ENCODE measurements around the gene JPH4. TPM values are rescaled to one million over a fixed set of nuclear protein-coding genes. Genes with fewer than 3 reads are reported as not detected.

JPH4 gene
- total and polyA plus RNA-seq, 2 donors (not counting 3 experiments of a cell fraction or from before 2014, with no cell fraction given), result 0.06 TPM; not detected in 1

- TF ChIP-seq MYC (IDR thresholded peaks at IDR 0.05; ENCODE audit: low read depth, low read length) (no peak), GATA2 (IDR thresholded peaks at IDR 0.05; ENCODE audit: insufficient read depth, insufficient read length, low read depth, low read length) (no peak), POLR2AphosphoS5 (IDR thresholded peaks at IDR 0.05; ENCODE audit: insufficient read depth, low read depth, low read length) (no peak), FOS (IDR thresholded peaks at IDR 0.05; ENCODE audit: borderline replicate concordance, insufficient read depth, low read length) (no peak), POLR2A (IDR thresholded peaks at IDR 0.05; ENCODE audit: low read depth, low read length) (no peak), EZH2 (IDR thresholded peaks at IDR 0.05; ENCODE audit: borderline replicate concordance, low read depth, low read length, severe bottlenecking) (no peak), JUN (IDR thresholded peaks at IDR 0.05; ENCODE audit: borderline replicate concordance, insufficient read depth, insufficient read length, low read depth) (no peak), CTCF (IDR thresholded peaks at IDR 0.05; ENCODE audit: extremely low read depth in 1 of 2, insufficient read depth in 1 of 2, low read depth in 1 of 2, low read length in 2 of 2) (no peak)
- TF ChIP-seq, protein P1, sequence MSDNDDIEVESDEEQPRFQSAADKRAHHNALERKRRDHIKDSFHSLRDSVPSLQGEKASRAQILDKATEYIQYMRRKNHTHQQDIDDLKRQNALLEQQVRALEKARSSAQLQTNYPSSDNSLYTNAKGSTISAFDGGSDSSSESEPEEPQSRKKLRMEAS (IDR thresholded peaks at IDR 0.05; ENCODE audit: insufficient read depth, insufficient read length), result no peak
- Histone ChIP-seq H3K4me2 (ENCODE audit: insufficient read depth, low read length) (no peak overlapping the region), H3K27ac (ENCODE audit: insufficient read depth, low read depth, low read length) (no peak overlapping the region), H3K27me3 (ENCODE audit: control insufficient read depth in 2 of 2, insufficient read depth in 2 of 2, low read length in 2 of 2) (no peaks in the 10 kb centered on the region), H3K79me2 (ENCODE audit: control insufficient read depth, insufficient read depth, low read length) (no peaks in the 10 kb centered on the region), H4K20me1 (replicated peaks; ENCODE audit: control insufficient read depth, extremely low read depth, insufficient read depth, low read length) (no peaks in the 10 kb centered on the region), H3K4me1 (ENCODE audit: control insufficient read depth, extremely low read depth, insufficient read depth, low read length) (no peaks in the 10 kb centered on the region), H3K4me3 (replicated peaks in 1 of 3; ENCODE audit: insufficient read depth in 1 of 3, low read depth in 1 of 3, low read length in 3 of 3) (no peak overlapping the region), H3K9me3 (replicated peaks; ENCODE audit: control insufficient read depth, insufficient read depth, low read length) (no peaks in the 10 kb centered on the region), H3K36me3 (ENCODE audit: control insufficient read depth in 2 of 2, extremely low read depth in 1 of 2, insufficient read depth in 2 of 2, low read length in 2 of 2) (no peaks in the 10 kb centered on the region), H3K9me1 (replicated peaks; ENCODE audit: control insufficient read depth, extremely low read depth, insufficient read depth, low read length) (no peaks in the 10 kb centered on the region), H2AFZ (ENCODE audit: low read depth, low read length) (no peak overlapping the region), H3K9ac (replicated peaks; ENCODE audit: extremely low read depth, insufficient read depth, low read length) (no peak overlapping the region)
- ChIA-PET CTCF (no interaction called here), POLR2A (no interaction called here)
- no TSS peak for BruUV-seq (replicated peaks)
- intact Hi-C loops (cut with micrococcal nuclease) (no loop called here), dilution Hi-C loops (cut with MboI; ENCODE audit: extremely low pct_ligation_motif_present, low sequenced_read_pairs) (no loop called here)
- no peak for DNase-seq (ENCODE audit: low read depth, low spot score)
- no peak for FAIRE-seq
Measured at GRCh38 chr14:23533652-23534435, 44.7 kb downstream of the JPH4 start.
